PFSK-1 (cell line): Measurements from ENCODE around the gene KIF3B.

ENCODE experiments used
- FOXP2 ChIP-seq: optimal IDR thresholded peaks from 2 replicates; pipeline ENCODE3; 2011; ENCODE audit warnings: borderline replicate concordance, control low read depth, inconsistent platforms; ENCODE audit not compliant: insufficient read depth; ENCODE audit errors: extremely low read length, extremely low read depth
- POLR2AphosphoS5 ChIP-seq: IDR thresholded peaks from 2 replicates; pipeline ENCODE4 v1.6.1; 2012; ENCODE audit warnings: low read depth, mild to moderate bottlenecking, control low read depth, low read length, moderate library complexity
- REST ChIP-seq, 2 experiments: IDR thresholded peaks; 2 replicates each; pipeline versions ENCODE4 v1.6.1 to v1.8.0; 2011 to 2012; ENCODE audit warnings: low read depth in 2 of 2, low read length in 2 of 2, control low read depth in 1 of 2, inconsistent platforms in 1 of 2, mild to moderate bottlenecking in 1 of 2, moderate library complexity in 1 of 2; ENCODE audit not compliant: insufficient read depth in 1 of 2
- SIN3A ChIP-seq: IDR thresholded peaks from 2 replicates; pipeline ENCODE4 v1.6.1; 2012; ENCODE audit warnings: mild to moderate bottlenecking, low read length, moderate library complexity, borderline replicate concordance; ENCODE audit not compliant: insufficient read depth
- TAF1 ChIP-seq: IDR thresholded peaks from 2 replicates; pipeline ENCODE4 v1.6.1; 2012; ENCODE audit warnings: low read length, control low read depth, borderline replicate concordance; ENCODE audit not compliant: insufficient read depth

Gene KIF3B

GRCh38 chr20:32287231-32287638, 9.8 kb downstream of the KIF3B start:
- TF ChIP-seq TAF1 (no peak), SIN3A (no peak), POLR2AphosphoS5 (no peak), REST (IDR thresholded peaks at IDR 0.05; ENCODE audit: insufficient read depth in 1 of 2, low read depth in 2 of 2, low read length in 2 of 2) (no peak), FOXP2 (no peak)

- TF ChIP-seq TAF1 (no peak), SIN3A (no peak), POLR2AphosphoS5 (no peak), FOXP2 (no peak), REST (IDR thresholded peaks at IDR 0.05; ENCODE audit: insufficient read depth in 1 of 2, low read depth in 2 of 2, low read length in 2 of 2) (no peak)
Observed at GRCh38 chr20:32288225-32288849, 10.9 kb downstream of the KIF3B start.

- TF ChIP-seq POLR2AphosphoS5 (no peak), FOXP2 (no peak), SIN3A (no peak), REST (IDR thresholded peaks at IDR 0.05; ENCODE audit: insufficient read depth in 1 of 2, low read depth in 2 of 2, low read length in 2 of 2) (no peak), TAF1 (no peak)
Observed at GRCh38 chr20:32289661-32290431, 12.4 kb downstream of the KIF3B start.

- TF ChIP-seq SIN3A = no peak
- TF ChIP-seq FOXP2 = no peak
- no peak for TF ChIP-seq TAF1
- TF ChIP-seq POLR2AphosphoS5 = no peak
- TF ChIP-seq REST (IDR thresholded peaks at IDR 0.05; ENCODE audit: insufficient read depth in 1 of 2, low read depth in 2 of 2, low read length in 2 of 2) = no peak
Observed at GRCh38 chr20:32291166-32291565, 13.7 kb downstream of the KIF3B start.
